Germinal center (tissue), 1 donor: Measurements from ENCODE around the gene CENPM.
"Not testable (repeated sequence)": the region's sequence is repeated elsewhere in the genome, so short reads cannot be mapped to it uniquely, and the experiment has no call there.

Experiments
- DNase-seq: peaks from one replicate; pipeline ENCODE4 v3.0.0; 2012; ENCODE audit warnings: mixed read lengths, low spot score

The CENPM gene

GRCh38 chr22:41966607-41967240 is 19.8 kb upstream of the CENPM start:
- no peak for DNase-seq

GRCh38 chr22:41966225-41966606 is 19.3 kb upstream of the CENPM start:
- no peak for DNase-seq

GRCh38 chr22:41964112-41964491 is 17.1 kb upstream of the CENPM start:
- DNase-seq = no peak

- no peak for DNase-seq
These were observed 16.6 kb upstream of the CENPM start for GRCh38 chr22:41963453-41964111.

GRCh38 chr22:41957941-41958556 is 11.1 kb upstream of the CENPM start:
- no peak for DNase-seq

GRCh38 chr22:41952713-41953112 is 5.8 kb upstream of the CENPM start:
- DNase-seq = no peak

GRCh38 chr22:41951898-41952474 is 5.0 kb upstream of the CENPM start, which contains the start of gene SMIM45:
TSS of gene SMIM45 (plus strand) at chr22:41952150.
- DNase-seq = peak; percentile 73

- no peak for DNase-seq
These were observed 2.5 kb upstream of the CENPM start for GRCh38 chr22:41949297-41949965.

GRCh38 chr22:41948928-41949296 is 2.0 kb upstream of the CENPM start:
- DNase-seq = not testable (repeated sequence)

- no peak for DNase-seq
These were observed 1.2 kb upstream of the CENPM start for GRCh38 chr22:41948142-41948541.

- no peak for DNase-seq
These were observed 600 bp upstream of the CENPM start for GRCh38 chr22:41947424-41948080.

- no peak for DNase-seq
These were observed 3.2 kb downstream of the CENPM start for GRCh38 chr22:41943661-41944209.

GRCh38 chr22:41940832-41941765 is 5.9 kb downstream of the CENPM start:
- DNase-seq = peak; percentile 82

- DNase-seq = peak; percentile 86
These were observed 6.7 kb downstream of the CENPM start for GRCh38 chr22:41939981-41940831.

- DNase-seq = no peak
These were observed 10.1 kb downstream of the CENPM start for GRCh38 chr22:41936894-41937169.

GRCh38 chr22:41935509-41935908 is 11.4 kb downstream of the CENPM start:
- DNase-seq = no peak

- DNase-seq = no peak
These were observed 12.0 kb downstream of the CENPM start for GRCh38 chr22:41935015-41935351.

- no peak for DNase-seq
These were observed 12.5 kb downstream of the CENPM start for GRCh38 chr22:41934284-41935014.

- no peak for DNase-seq
These were observed 13.4 kb downstream of the CENPM start for GRCh38 chr22:41933411-41934177.
